ENCODE data around the gene CD180.

Gene CD180

GRCh38 chr5:67156976-67157583 is 39.5 kb downstream of the CD180 start:
- DNase-seq: no peak

GRCh38 chr5:67154556-67155206 is 41.9 kb downstream of the CD180 start:
- DNase-seq: peak; percentile 95

GRCh38 chr5:67153292-67153691 is 43.3 kb downstream of the CD180 start:
- DNase-seq: no peak

GRCh38 chr5:67152400-67152799 is 44.2 kb downstream of the CD180 start:
- DNase-seq: no peak

DNA sequence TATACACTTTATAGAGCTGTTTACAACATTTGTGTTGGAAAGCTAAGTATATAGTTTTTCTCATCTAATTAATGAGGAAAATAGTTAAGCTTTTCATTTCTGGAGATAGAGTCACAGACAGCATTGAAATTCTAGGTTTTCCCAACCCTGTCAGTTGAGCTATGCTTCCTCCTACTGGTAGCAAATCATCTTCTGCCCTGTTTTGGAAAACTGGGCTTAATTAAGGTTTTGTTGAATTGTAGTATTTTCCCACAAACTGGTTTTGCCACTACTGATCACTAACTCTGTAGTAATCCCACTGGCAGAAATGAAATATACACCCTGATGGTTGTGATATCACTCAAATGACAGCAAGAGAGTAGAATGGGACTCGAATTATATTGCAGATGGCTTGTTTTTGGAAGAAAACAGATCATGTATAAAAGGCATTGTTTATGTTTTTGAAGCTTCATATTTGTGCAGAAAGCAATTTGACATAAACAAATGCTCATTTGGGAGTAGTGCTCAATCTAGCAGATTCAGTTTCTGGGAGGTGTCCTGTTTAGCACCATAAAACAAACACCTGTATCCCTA is 46.6 kb downstream of the CD180 start:
- no peak for DNase-seq

- no peak for DNase-seq
Observed at GRCh38 chr5:67149057-67149950, 47.3 kb downstream of the CD180 start.

- DNase-seq: no peak
Observed at GRCh38 chr5:67147760-67148159, 48.8 kb downstream of the CD180 start.

DNA sequence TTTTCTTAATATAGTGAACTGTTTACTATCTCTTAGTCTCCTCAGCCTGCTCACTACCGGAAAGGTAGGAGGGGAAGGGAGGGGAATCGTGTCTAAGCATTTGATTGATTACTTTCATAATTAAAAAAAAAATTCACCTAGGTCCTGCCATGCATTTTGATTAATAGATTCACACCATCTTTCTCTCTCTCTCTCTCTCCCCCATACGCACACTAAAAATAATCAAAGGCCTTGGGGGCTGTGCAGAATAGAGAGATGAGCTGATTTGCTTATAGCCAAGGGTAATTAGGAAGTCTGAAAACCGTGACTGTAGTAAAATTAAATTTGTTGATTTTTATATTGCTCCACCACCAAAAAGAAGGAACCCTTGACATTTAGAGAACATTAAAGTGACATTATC is 49.6 kb downstream of the CD180 start:
- no peak for DNase-seq

- DNase-seq: no peak
Observed at GRCh38 chr5:67146574-67146973, 50.0 kb downstream of the CD180 start.

GRCh38 chr5:67144183-67144639 is 52.4 kb downstream of the CD180 start:
- no peak for DNase-seq

GRCh38 chr5:67143549-67143948 is 53.0 kb downstream of the CD180 start:
- no peak for DNase-seq

GRCh38 chr5:67142816-67143215 is 53.8 kb downstream of the CD180 start:
- peak; percentile 51 for DNase-seq

DNA sequence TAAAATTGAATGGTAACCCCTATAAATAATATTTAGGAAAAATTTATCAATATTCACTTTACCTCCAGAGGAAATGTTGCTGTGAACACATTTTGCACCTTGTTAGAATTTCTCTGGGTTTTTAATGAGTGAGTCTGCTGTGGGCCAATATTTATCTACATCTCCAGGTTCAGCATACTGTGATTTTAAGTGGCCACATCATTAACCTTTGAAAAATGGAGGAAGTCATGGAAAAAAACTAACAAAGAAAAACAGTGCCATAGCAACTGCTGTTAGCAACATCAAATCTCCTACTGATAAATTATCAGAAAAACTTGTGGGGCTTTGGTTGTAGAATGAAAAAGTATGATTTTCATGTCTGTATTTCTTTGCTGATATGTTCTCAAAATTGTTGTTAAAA is 55.0 kb downstream of the CD180 start:
- peak; percentile 69 for DNase-seq

DNA sequence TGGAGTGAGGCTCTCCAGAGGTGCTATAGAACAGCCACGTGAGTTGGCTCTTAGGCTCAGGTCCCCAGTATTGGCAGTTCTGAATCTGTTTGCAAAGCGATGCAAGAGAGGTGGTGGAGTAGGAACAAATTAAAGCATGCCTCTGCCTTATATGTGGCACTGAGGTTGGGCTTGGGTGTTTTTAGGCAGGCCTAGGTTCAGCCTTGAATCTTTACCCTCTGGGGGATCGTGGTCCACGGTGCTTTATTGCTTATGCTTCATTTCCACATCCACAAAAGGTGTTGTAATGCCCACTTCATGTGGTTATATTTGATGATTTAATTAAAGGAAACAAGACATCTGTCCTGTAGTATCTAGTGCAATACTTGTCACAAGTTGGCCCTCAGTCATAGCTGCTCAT is 56.2 kb downstream of the CD180 start:
- no peak for DNase-seq

GRCh38 chr5:67139030-67139429 is 57.6 kb downstream of the CD180 start:
- no peak for DNase-seq

- DNase-seq: no peak
Observed at GRCh38 chr5:67135381-67135984, 61.1 kb downstream of the CD180 start.

DNA sequence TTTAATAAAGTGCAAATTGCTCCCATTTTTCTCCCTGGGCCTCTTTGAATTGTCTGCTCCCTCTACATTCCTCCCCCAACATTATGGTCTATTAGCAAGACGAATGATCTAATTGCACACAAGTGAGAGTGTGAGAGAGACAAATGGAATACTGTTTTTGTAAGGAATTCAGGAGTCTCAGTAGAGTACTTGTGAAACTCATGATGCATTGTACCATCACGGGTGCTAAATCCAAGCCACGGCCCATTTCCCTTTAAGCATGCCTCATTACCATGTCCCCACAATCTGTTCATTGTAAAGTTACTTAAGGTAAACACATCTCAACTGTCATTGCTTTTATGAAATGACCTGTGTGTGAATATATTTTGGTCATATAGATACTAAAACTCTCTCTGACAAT is 62.8 kb downstream of the CD180 start:
- no peak for DNase-seq

DNA sequence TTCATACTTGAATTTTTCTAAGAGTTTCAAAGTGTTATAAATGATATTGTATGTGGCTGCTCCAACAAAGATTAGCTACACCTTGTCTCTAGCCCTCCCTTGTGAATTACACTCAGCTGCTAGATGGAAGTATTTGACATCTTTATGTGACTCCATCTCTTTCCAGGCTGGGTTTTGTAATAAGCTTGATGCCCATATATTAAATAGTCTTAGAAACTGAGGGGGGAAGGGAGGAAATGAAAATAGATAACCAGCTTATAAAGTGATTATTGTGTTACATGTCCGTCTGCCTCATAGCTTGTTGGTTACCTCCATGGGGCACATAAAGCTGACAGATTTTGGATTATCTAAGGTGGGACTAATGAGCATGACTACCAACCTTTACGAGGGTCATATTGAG is 63.4 kb downstream of the CD180 start:
- no peak for DNase-seq

GRCh38 chr5:67129768-67130167 is 66.8 kb downstream of the CD180 start:
- no peak for DNase-seq

Measured in NCI-H2029 (cell line).